Measurements from ENCODE around the gene BCO2.

DNA sequence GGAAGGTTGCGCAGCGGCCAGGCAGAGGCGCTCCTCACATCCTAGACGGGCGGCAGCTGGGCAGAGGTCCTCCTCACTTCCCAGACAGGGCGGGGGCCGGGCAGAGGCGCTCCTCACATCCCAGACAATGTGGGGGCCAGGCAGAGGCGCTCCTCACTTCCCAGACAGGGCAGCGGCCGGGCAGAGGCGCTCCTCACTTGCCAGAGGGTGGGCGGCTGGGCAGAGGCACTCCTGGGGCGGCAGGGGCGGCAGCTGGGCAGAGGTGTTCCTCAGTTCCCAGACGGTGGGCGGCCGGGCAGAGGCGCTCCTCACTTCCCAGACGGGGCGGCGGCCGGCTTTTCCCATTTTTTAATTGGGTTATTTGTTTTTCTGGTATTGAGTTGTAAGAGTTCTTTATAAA lies 30.8 kb downstream of the BCO2 start:
- TF ChIP-seq, protein P1, sequence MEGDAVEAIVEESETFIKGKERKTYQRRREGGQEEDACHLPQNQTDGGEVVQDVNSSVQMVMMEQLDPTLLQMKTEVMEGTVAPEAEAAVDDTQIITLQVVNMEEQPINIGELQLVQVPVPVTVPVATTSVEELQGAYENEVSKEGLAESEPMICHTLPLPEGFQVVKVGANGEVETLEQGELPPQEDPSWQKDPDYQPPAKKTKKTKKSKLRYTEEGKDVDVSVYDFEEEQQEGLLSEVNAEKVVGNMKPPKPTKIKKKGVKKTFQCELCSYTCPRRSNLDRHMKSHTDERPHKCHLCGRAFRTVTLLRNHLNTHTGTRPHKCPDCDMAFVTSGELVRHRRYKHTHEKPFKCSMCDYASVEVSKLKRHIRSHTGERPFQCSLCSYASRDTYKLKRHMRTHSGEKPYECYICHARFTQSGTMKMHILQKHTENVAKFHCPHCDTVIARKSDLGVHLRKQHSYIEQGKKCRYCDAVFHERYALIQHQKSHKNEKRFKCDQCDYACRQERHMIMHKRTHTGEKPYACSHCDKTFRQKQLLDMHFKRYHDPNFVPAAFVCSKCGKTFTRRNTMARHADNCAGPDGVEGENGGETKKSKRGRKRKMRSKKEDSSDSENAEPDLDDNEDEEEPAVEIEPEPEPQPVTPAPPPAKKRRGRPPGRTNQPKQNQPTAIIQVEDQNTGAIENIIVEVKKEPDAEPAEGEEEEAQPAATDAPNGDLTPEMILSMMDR (IDR thresholded peaks at IDR 0.05) = no peak
- no peak for TF ChIP-seq POLR2AphosphoS5 (IDR thresholded peaks at IDR 0.05)
